RWPE2 (cell line): ENCODE results near the gene LYPD3.

Experiments
- ATAC-seq: fragments of 200-7000 bp; cut with Tn5 transposase; 3 replicates; pipeline ENCODE4 v1.9.1; 2021; ENCODE audit warnings: low read depth
- DNase-seq: peaks from one replicate; pipeline ENCODE4 v3.0.0-alpha.2; 2020; ENCODE audit warnings: low spot score
- H3K27ac ChIP-seq: fragments of 450-650 bp; 2 replicates; pipeline ENCODE4 v1.5.1; 2017; ENCODE audit warnings: mild to moderate bottlenecking; ENCODE audit not compliant: poor library complexity, severe bottlenecking
- H3K27me3 ChIP-seq: fragments of 250-450 bp; sonication (Bioruptor Pico); 2 replicates; pipeline ENCODE4 v1.5.1; 2021; ENCODE audit warnings: mild to moderate bottlenecking, moderate library complexity; ENCODE audit not compliant: insufficient read depth, poor library complexity, severe bottlenecking
- H3K36me3 ChIP-seq: fragments of 250-450 bp; sonication (Bioruptor Pico); 2 replicates; pipeline ENCODE4 v1.5.1; 2020; ENCODE audit warnings: low read depth, mild to moderate bottlenecking, moderate library complexity
- H3K4me1 ChIP-seq: fragments of 250-450 bp; sonication (Bioruptor Pico); 2 replicates; pipeline ENCODE4 v1.5.1; 2021; ENCODE audit warnings: mild to moderate bottlenecking, moderate library complexity; ENCODE audit not compliant: insufficient read depth, poor library complexity, severe bottlenecking
- H3K4me3 ChIP-seq: fragments of 250-450 bp; sonication (Bioruptor Pico); 2 replicates; pipeline ENCODE4 v1.5.1; 2021; ENCODE audit warnings: mild to moderate bottlenecking, moderate library complexity; ENCODE audit not compliant: severe bottlenecking
- H3K9me3 ChIP-seq: fragments of 250-450 bp; sonication (Bioruptor Pico); 2 replicates; pipeline ENCODE4 v1.5.1; 2021; ENCODE audit warnings: mild to moderate bottlenecking, moderate library complexity; ENCODE audit not compliant: severe bottlenecking
- CTCF ChIP-seq: fragments of 450-650 bp; IDR thresholded peaks from one replicate; pipeline ENCODE4 v1.5.1; 2017; ENCODE audit warnings: mild to moderate bottlenecking, moderate library complexity; ENCODE audit not compliant: poor library complexity, severe bottlenecking

Gene LYPD3

DNA sequence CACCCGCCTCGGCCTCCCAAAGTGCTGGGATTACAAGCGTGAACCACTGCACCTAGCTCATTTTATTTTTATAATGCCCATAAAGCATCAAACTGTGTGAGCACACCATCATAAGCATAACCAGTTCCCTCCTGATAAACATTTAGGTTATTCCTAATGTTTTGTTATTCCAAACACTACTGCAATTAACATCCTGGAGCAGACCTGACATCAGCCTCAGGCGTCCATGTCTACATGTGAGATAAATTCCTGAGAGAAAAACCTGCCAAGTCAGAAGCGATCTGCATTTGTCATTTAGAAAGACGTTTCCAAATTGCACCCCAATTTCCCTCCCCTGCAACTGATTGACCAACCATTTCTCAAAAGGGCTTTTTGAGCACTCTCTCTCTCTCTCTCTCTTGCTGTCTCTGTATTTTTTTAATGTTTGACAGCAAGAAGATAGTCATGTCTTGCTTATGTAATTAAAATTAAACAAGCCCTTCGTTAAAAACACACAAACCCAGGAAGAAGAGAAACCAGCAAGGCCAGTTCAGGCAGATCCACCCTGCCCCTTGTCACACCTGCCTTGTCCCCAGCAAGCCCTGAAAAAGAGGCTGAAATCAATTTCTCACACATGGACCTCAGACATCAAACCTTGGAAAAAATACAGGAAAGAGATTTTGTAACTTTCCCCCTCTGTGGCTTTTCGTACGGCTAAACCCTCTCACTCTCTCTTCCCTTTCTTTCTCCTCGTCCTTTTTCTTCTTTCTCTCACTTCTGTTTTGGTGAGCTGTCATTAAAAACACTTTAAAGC lies 9.9 kb downstream of the LYPD3 start:
- no peaks in the 10 kb centered on the region for H3K36me3 ChIP-seq
- no peak overlapping the region for H3K27ac ChIP-seq
- ATAC-seq, result no peak
- H3K27me3 ChIP-seq, result no peaks in the 10 kb centered on the region
- H3K9me3 ChIP-seq, result no peaks in the 10 kb centered on the region
- no peak for DNase-seq
- no peak overlapping the region for H3K4me3 ChIP-seq
- TF ChIP-seq CTCF, result no peak
- peaks cover 4% of the 10 kb centered on the region for H3K4me1 ChIP-seq

DNA sequence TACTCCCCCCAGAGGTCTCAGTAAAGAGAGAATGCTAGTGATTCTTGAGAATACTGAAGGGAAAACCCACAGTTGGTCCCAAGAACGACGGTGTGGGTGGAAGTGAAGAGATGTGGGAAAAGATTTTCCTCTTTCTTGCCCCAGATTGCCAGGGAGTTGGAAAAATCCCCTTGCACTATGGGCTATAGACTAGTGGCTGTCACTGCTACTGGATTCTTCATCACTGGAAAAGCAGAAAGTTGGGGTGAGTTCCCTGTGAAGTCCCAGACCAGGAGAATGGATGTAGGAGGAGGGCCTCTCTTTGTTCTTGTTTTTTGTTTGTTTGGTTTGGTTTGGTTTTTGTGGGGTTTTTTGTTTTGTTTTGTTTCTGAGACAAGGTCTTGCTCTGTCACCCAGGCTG lies 11.4 kb downstream of the LYPD3 start:
- H3K36me3 ChIP-seq, result no peaks in the 10 kb centered on the region
- no peaks in the 10 kb centered on the region for H3K27me3 ChIP-seq
- H3K9me3 ChIP-seq, result no peaks in the 10 kb centered on the region
- ATAC-seq (no peak), DNase-seq (no peak)
- H3K4me1 ChIP-seq, result peaks cover 4% of the 10 kb centered on the region
- H3K4me3 ChIP-seq, result no peak overlapping the region
- TF ChIP-seq CTCF, result no peak
- no peak overlapping the region for H3K27ac ChIP-seq

DNA sequence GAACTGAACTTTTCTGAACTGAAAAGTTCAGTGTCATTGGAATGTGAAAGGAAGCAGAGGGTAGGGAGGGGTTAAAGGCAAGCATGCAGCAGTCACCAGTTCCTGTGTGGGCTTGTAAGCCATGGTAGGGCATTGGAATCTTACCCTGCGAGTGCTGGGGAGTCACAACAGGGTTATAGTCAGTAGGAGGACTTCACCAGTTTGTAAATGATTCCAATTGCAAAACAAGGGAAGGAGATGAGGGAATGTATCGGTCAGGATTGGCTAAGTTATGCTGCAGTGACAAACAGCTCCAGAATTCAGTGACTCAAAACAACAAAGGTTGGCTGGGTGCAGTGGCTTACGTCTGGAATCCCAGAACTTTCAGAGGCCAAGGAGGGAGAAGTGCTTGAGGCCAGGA lies 12.8 kb downstream of the LYPD3 start:
- Histone ChIP-seq H3K36me3 (no peaks in the 10 kb centered on the region), H3K27ac (no peak overlapping the region), H3K4me3 (no peak overlapping the region), H3K27me3 (no peaks in the 10 kb centered on the region), H3K9me3 (no peaks in the 10 kb centered on the region), H3K4me1 (peaks cover 1% of the 10 kb centered on the region)
- no peak for TF ChIP-seq CTCF
- no peak for DNase-seq
- ATAC-seq, result peak; percentile 67; the same call in 2 of the 3 replicates

DNA sequence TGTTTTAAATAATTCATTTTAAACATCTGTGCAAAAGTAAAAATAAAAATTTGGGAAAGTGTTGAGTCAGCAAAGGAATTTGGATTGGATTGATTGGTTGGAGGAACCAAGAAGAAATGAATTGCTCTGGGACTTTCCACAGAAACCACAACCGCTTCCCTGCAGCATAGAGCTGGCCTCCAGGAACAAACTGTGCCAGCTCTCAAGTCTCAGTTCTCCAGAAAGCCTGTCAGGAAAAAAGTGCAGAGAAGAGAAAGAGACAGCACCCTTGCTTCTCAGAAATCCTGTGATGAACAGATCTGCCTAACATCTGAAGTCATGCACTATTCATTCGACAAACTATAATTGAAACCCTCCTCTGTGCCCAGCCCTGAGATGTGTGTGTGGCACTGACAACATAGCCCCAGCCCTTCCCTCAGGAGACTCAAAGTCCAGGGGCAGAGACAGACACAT lies 14.8 kb downstream of the LYPD3 start:
- Histone ChIP-seq H3K27me3 (no peaks in the 10 kb centered on the region), H3K36me3 (no peaks in the 10 kb centered on the region), H3K9me3 (no peaks in the 10 kb centered on the region), H3K4me1 (no peaks in the 10 kb centered on the region), H3K27ac (no peak overlapping the region), H3K4me3 (no peak overlapping the region)
- ATAC-seq, result no peak
- DNase-seq, result no peak
- TF ChIP-seq CTCF, result no peak

- H3K36me3 ChIP-seq, result no peaks in the 10 kb centered on the region
- H3K27ac ChIP-seq, result no peak overlapping the region
- ATAC-seq (no peak), DNase-seq (no peak)
- H3K4me1 ChIP-seq, result no peaks in the 10 kb centered on the region
- H3K4me3 ChIP-seq, result no peak overlapping the region
- no peaks in the 10 kb centered on the region for H3K27me3 ChIP-seq
- H3K9me3 ChIP-seq, result no peaks in the 10 kb centered on the region
- TF ChIP-seq CTCF, result no peak
These were observed 17.8 kb downstream of the LYPD3 start for GRCh38 chr19:43447655-43448054.
